Measurements from ENCODE around the gene PHOX2B. TPM values are rescaled to one million over a fixed set of nuclear protein-coding genes. Genes with fewer than 3 reads are reported as not detected.

PHOX2B gene
- polyA plus RNA-seq (ENCODE audit: insufficient read length in 4 of 4), result under 1 TPM; 0.06 to 0.52 (median 0.21) TPM

GRCh38 chr4:41748571-41749475 is at the start of gene PHOX2B:
PHOX2B (minus strand) TSS chr4:41748725; CDS start chr4:41748610, 115 bp downstream.
- DNase-seq (ENCODE audit: low read depth in 4 of 4, low spot score in 3 of 4), result no peak

- no peak for DNase-seq (ENCODE audit: low read depth in 4 of 4, low spot score in 3 of 4)
These were observed 48.7 kb upstream of the PHOX2B start for GRCh38 chr4:41797260-41797659.

- no peak for DNase-seq (ENCODE audit: low read depth in 4 of 4, low spot score in 3 of 4)
These were observed 48.2 kb upstream of the PHOX2B start for GRCh38 chr4:41796545-41797210.

GRCh38 chr4:41795796-41796385 is 47.4 kb upstream of the PHOX2B start:
- no peak for DNase-seq (ENCODE audit: low read depth in 4 of 4, low spot score in 3 of 4)

GRCh38 chr4:41792166-41792565 is 43.6 kb upstream of the PHOX2B start:
- no peak for DNase-seq (ENCODE audit: low read depth in 4 of 4, low spot score in 3 of 4)

GRCh38 chr4:41791557-41791956 is 43.0 kb upstream of the PHOX2B start:
- DNase-seq (ENCODE audit: low read depth in 4 of 4, low spot score in 3 of 4), result no peak

- DNase-seq (ENCODE audit: low read depth in 4 of 4, low spot score in 3 of 4), result no peak
These were observed 39.4 kb upstream of the PHOX2B start for GRCh38 chr4:41787931-41788330.

GRCh38 chr4:41785665-41786064 is 37.1 kb upstream of the PHOX2B start:
- DNase-seq (ENCODE audit: low read depth in 4 of 4, low spot score in 3 of 4), result no peak

GRCh38 chr4:41784191-41784979 is 35.9 kb upstream of the PHOX2B start:
- DNase-seq (ENCODE audit: low read depth in 4 of 4, low spot score in 3 of 4), result no peak

GRCh38 chr4:41776466-41776865 is 27.9 kb upstream of the PHOX2B start:
- no peak for DNase-seq (ENCODE audit: low read depth in 4 of 4, low spot score in 3 of 4)

GRCh38 chr4:41763729-41764128 is 15.2 kb upstream of the PHOX2B start:
- DNase-seq (ENCODE audit: low read depth in 4 of 4, low spot score in 3 of 4), result no peak

GRCh38 chr4:41758884-41759283 is 10.4 kb upstream of the PHOX2B start:
- DNase-seq (ENCODE audit: low read depth in 4 of 4, low spot score in 3 of 4), result no peak

GRCh38 chr4:41757521-41758156 is 9.1 kb upstream of the PHOX2B start:
- DNase-seq (ENCODE audit: low read depth in 4 of 4, low spot score in 3 of 4), result no peak

- DNase-seq (ENCODE audit: low read depth in 4 of 4, low spot score in 3 of 4), result no peak
These were observed 5.4 kb upstream of the PHOX2B start for GRCh38 chr4:41753942-41754341.

GRCh38 chr4:41752081-41752836 is 3.7 kb upstream of the PHOX2B start:
- DNase-seq (ENCODE audit: low read depth in 4 of 4, low spot score in 3 of 4), result no peak

- no peak for DNase-seq (ENCODE audit: low read depth in 4 of 4, low spot score in 3 of 4)
These were observed 3.0 kb upstream of the PHOX2B start for GRCh38 chr4:41751449-41752061.

GRCh38 chr4:41750626-41751448 is 2.3 kb upstream of the PHOX2B start:
- DNase-seq (ENCODE audit: low read depth in 4 of 4, low spot score in 3 of 4), result no peak

GRCh38 chr4:41750121-41750625 is 1.6 kb upstream of the PHOX2B start:
- no peak for DNase-seq (ENCODE audit: low read depth in 4 of 4, low spot score in 3 of 4)

All from left renal pelvis (tissue), 4 donors.